ENCODE data around the gene HSP90AB1.

The HSP90AB1 gene

GRCh38 chr6:44272529-44272928, 25.6 kb downstream of the HSP90AB1 start:
- no peak overlapping the region for H3K27ac ChIP-seq (ENCODE audit: low read depth, low read length)
- no peaks in the 10 kb centered on the region for H3K79me2 ChIP-seq (ENCODE audit: control insufficient read depth, insufficient read depth, low read length, unreplicated experiment)
- H2AFZ ChIP-seq (ENCODE audit: low read length, unreplicated experiment): no peak overlapping the region
- no peaks in the 10 kb centered on the region for H3K36me3 ChIP-seq (ENCODE audit: insufficient read depth, low read length)
- H3K4me1 ChIP-seq (ENCODE audit: control insufficient read depth, insufficient read depth, low read length, unreplicated experiment): no peaks in the 10 kb centered on the region
- no peak overlapping the region for H3K4me3 ChIP-seq (ENCODE audit: low read depth, low read length)
- peaks cover 80% of the 10 kb centered on the region for H3K27me3 ChIP-seq (ENCODE audit: insufficient read depth, low read length)

GRCh38 chr6:44272999-44273566, 26.2 kb downstream of the HSP90AB1 start:
- no peak overlapping the region for H3K27ac ChIP-seq (ENCODE audit: low read depth, low read length)
- H3K27me3 ChIP-seq (ENCODE audit: insufficient read depth, low read length): peaks cover 80% of the 10 kb centered on the region
- no peaks in the 10 kb centered on the region for H3K36me3 ChIP-seq (ENCODE audit: insufficient read depth, low read length)
- H2AFZ ChIP-seq (ENCODE audit: low read length, unreplicated experiment): no peak overlapping the region
- H3K4me1 ChIP-seq (ENCODE audit: control insufficient read depth, insufficient read depth, low read length, unreplicated experiment): no peaks in the 10 kb centered on the region
- no peaks in the 10 kb centered on the region for H3K79me2 ChIP-seq (ENCODE audit: control insufficient read depth, insufficient read depth, low read length, unreplicated experiment)
- H3K4me3 ChIP-seq (ENCODE audit: low read depth, low read length): no peak overlapping the region

DNA sequence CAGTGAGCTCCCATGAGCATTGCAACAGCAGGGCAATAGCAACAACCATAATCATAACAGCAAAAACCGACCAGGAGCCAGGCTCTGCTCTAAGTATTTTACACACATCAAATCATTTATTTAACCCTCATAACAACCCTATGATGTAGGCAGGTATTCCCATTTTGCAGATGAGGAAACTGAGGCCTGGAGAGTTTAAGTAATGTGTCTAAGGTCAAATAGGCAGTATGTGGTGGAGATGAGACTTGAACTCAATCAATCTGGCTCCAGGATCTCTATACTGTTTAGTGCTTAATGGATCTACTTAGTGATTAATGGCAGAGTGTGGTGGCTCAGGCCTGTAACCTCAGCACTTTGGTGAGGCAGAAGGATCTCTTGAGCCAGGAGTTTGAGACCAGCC, 26.7 kb downstream of the HSP90AB1 start:
- H3K79me2 ChIP-seq (ENCODE audit: control insufficient read depth, insufficient read depth, low read length, unreplicated experiment): no peaks in the 10 kb centered on the region
- no peak overlapping the region for H3K27ac ChIP-seq (ENCODE audit: low read depth, low read length)
- H3K4me1 ChIP-seq (ENCODE audit: control insufficient read depth, insufficient read depth, low read length, unreplicated experiment): peaks cover under 1% of the 10 kb centered on the region
- H2AFZ ChIP-seq (ENCODE audit: low read length, unreplicated experiment): no peak overlapping the region
- H3K4me3 ChIP-seq (ENCODE audit: low read depth, low read length): no peak overlapping the region
- H3K27me3 ChIP-seq (ENCODE audit: insufficient read depth, low read length): peaks cover 75% of the 10 kb centered on the region
- no peaks in the 10 kb centered on the region for H3K36me3 ChIP-seq (ENCODE audit: insufficient read depth, low read length)

DNA sequence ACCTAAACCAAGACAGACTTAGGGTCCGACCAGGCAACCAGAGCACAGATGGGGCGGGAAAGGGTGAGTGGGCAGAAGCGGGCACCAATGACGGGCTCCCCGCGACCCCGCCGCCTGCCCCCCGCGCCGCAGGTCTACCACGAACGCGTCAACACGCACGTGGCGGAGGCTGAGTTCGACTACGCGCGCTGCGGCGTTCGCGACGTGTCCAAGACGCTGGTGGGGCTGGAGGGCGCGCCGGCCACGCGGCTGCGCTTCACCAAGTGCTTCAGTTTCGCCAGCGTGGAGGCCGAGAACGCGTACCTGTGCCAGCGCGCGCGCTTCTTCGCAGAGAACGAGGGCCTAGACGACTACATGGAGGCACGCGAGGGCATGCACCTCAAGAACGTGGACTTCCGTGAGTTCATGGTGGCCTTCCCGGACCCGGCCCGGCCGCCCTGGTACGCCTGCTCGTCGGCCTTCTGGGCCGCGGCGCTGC, 28.4 kb downstream of the HSP90AB1 start:
- Histone ChIP-seq H3K4me3 (ENCODE audit: low read depth, low read length) (peak overlapping the region; percentile 63), H3K27ac (ENCODE audit: low read depth, low read length) (no peak overlapping the region), H2AFZ (ENCODE audit: low read length, unreplicated experiment) (no peak overlapping the region), H3K36me3 (ENCODE audit: insufficient read depth, low read length) (no peaks in the 10 kb centered on the region), H3K4me1 (ENCODE audit: control insufficient read depth, insufficient read depth, low read length, unreplicated experiment) (peaks cover 6% of the 10 kb centered on the region), H3K27me3 (ENCODE audit: insufficient read depth, low read length) (peaks cover 62% of the 10 kb centered on the region), H3K79me2 (ENCODE audit: control insufficient read depth, insufficient read depth, low read length, unreplicated experiment) (no peaks in the 10 kb centered on the region)

DNA sequence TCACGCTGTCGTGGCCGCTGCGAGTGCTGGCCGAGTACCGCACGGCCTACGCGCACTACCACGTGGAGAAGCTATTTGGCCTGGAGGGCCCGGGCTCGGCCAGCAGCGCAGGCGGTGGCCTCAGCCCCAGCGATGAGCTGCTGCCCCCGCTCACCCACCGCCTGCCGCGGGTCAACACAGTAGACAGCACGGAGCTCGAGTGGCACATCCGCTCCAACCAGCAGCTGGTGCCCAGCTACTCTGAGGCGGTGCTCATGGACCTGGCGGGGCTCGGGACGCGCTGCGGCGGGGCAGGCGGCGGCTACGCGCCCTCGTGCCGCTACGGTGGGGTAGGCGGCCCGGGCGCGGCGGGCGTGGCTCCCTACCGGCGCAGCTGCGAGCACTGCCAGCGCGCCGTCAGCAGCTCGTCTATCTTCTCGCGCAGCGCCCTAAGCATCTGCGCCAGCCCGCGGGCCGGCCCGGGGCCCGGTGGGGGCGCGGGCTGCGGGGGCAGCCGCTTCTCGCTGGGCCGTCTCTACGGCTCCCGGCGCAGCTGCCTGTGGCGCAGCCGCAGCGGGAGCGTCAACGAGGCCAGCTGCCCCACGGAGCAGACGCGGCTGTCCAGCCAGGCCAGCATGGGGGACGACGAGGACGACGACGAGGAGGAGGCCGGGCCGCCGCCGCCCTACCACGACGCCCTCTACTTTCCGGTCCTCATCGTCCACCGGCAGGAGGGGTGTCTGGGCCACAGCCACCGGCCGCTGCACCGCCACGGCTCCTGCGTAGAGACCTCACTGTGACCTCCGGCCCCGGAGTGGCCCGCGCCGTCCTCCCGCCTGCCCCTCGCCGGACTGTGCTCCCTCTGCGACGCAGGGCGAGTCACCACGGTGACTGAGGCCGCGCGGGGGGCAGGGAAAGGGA, 29.1 kb downstream of the HSP90AB1 start:
- Histone ChIP-seq H3K79me2 (ENCODE audit: control insufficient read depth, insufficient read depth, low read length, unreplicated experiment) (no peaks in the 10 kb centered on the region), H3K27me3 (ENCODE audit: insufficient read depth, low read length) (peaks cover 67% of the 10 kb centered on the region), H3K27ac (ENCODE audit: low read depth, low read length) (no peak overlapping the region), H3K4me1 (ENCODE audit: control insufficient read depth, insufficient read depth, low read length, unreplicated experiment) (peaks cover 6% of the 10 kb centered on the region), H3K36me3 (ENCODE audit: insufficient read depth, low read length) (no peaks in the 10 kb centered on the region), H3K4me3 (ENCODE audit: low read depth, low read length) (peak overlapping the region; percentile 63), H2AFZ (ENCODE audit: low read length, unreplicated experiment) (peak overlapping the region; percentile 46)

DNA sequence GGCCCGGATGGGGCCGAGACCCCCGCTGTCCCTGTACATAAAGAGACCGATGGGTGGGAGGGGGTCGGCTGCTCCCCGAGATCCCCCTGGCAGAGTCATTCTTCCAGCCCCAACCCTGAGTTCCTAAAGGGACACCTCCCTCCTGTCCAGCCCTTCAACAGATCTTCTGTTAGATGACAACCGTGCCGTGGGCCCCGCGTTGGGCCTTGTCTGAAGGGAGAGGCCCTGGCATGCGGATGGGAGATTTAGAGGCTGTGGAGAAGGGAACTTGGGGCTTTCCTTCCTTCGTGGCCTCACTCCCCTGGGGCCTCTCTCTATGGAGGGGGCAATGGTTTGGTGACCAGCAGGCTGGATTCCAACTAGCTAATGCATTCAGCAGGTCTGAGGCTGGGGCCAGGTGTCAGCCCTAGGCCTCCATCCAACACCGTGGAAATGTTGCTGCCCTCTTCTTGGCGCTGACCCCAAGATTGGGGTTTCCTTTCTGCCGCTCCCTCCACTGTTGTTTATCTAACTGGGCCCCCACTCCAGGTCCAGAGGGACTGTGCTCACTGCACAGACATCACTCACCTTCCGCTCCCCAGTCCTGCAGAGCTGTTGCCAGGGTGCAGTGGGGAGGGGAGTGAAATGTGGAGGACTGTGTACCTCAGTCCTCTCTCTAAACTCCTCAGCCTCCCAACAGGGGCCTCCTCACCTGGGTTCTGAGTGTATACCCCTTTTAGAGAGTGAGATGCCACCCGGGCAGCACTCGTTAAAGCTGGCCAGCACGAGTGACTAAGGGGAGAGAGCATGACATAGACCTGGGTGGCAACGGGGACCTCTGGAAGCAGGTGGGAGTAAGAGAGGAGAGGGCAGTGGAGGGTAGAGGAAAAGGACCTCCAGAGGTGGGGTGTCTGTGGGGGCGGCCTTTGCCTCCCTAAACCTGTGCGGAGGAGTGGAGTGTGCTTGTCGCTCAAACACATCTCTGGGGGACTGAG, 30.1 kb downstream of the HSP90AB1 start:
- Histone ChIP-seq H2AFZ (ENCODE audit: low read length, unreplicated experiment) (no peak overlapping the region), H3K27ac (ENCODE audit: low read depth, low read length) (no peak overlapping the region), H3K27me3 (ENCODE audit: insufficient read depth, low read length) (peaks cover 63% of the 10 kb centered on the region), H3K4me1 (ENCODE audit: control insufficient read depth, insufficient read depth, low read length, unreplicated experiment) (peaks cover 6% of the 10 kb centered on the region), H3K79me2 (ENCODE audit: control insufficient read depth, insufficient read depth, low read length, unreplicated experiment) (no peaks in the 10 kb centered on the region), H3K4me3 (ENCODE audit: low read depth, low read length) (no peak overlapping the region), H3K36me3 (ENCODE audit: insufficient read depth, low read length) (no peaks in the 10 kb centered on the region)

- H3K27ac ChIP-seq (ENCODE audit: low read depth, low read length): no peak overlapping the region
- H3K79me2 ChIP-seq (ENCODE audit: control insufficient read depth, insufficient read depth, low read length, unreplicated experiment): no peaks in the 10 kb centered on the region
- no peak overlapping the region for H3K4me3 ChIP-seq (ENCODE audit: low read depth, low read length)
- no peak overlapping the region for H2AFZ ChIP-seq (ENCODE audit: low read length, unreplicated experiment)
- H3K27me3 ChIP-seq (ENCODE audit: insufficient read depth, low read length): peaks cover 60% of the 10 kb centered on the region
- no peaks in the 10 kb centered on the region for H3K36me3 ChIP-seq (ENCODE audit: insufficient read depth, low read length)
- H3K4me1 ChIP-seq (ENCODE audit: control insufficient read depth, insufficient read depth, low read length, unreplicated experiment): peaks cover 6% of the 10 kb centered on the region
Measured at GRCh38 chr6:44277763-44278162, 30.9 kb downstream of the HSP90AB1 start.

DNA sequence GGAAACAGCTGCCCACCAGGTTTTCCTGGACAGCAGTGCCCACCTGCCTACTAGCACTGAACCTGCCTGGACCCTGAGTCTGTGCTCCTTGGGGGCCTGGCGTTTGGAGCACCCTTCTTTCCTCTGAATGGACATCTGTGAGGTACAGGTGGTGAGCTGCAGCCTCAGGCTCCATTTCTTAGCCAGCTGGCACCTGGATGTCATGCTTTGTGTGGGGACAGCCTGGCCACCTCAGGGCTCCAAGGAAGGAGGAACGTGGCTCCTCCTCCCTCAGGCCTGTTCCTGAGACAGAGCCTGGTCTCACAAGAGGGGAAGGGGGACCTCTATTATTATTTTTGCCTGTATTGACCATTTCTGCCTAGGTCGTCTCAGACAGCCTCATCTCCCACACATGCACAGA, 31.4 kb downstream of the HSP90AB1 start:
- Histone ChIP-seq H3K4me1 (ENCODE audit: control insufficient read depth, insufficient read depth, low read length, unreplicated experiment) (peaks cover 6% of the 10 kb centered on the region), H2AFZ (ENCODE audit: low read length, unreplicated experiment) (no peak overlapping the region), H3K36me3 (ENCODE audit: insufficient read depth, low read length) (no peaks in the 10 kb centered on the region), H3K27me3 (ENCODE audit: insufficient read depth, low read length) (peaks cover 60% of the 10 kb centered on the region), H3K79me2 (ENCODE audit: control insufficient read depth, insufficient read depth, low read length, unreplicated experiment) (no peaks in the 10 kb centered on the region), H3K4me3 (ENCODE audit: low read depth, low read length) (no peak overlapping the region), H3K27ac (ENCODE audit: low read depth, low read length) (no peak overlapping the region)

DNA sequence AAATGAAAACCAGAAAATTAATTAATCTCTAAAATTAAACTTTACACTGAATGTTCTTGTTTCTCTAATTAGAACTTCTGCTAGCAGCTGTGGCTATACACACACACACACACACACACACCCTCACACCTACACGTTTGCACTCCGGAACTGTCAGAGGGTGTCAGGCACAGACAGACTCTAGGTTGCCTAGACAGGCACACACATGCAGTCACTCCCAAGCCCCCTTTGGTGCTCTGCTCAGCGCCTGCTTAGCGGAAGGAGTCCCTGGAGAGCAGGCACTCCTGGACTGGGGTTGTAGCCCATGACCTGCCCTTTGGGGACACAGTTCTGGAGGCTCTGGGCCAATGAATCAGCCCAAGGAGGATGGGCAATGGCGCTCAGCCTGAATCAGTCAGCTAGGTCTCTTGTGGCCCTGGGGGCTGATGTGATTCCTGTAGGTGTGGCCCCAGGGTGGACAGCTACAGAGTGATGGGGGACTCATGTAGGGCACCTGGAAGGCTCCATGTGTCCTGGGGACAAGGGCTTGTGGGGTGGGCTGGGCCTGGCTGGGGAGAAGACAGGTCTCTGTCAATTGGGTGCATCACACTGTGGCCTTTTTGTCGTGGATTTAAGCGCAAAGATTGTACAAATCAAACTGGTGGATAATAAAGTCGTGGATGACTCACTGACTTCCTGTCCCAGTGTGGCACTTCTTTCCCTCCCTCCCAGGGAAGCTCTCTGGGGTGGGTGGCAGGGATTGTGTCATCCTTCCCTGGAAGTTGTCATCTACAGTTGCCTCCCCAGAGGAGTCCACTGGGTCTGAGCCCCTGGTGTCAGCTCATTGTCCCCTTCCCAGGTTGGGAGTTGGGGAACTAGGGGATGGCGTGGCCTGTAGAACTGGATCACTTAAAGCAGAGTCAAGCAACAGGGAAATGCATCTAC, 32.1 kb downstream of the HSP90AB1 start:
- Histone ChIP-seq H3K4me1 (ENCODE audit: control insufficient read depth, insufficient read depth, low read length, unreplicated experiment) (peaks cover 6% of the 10 kb centered on the region), H3K27ac (ENCODE audit: low read depth, low read length) (no peak overlapping the region), H3K27me3 (ENCODE audit: insufficient read depth, low read length) (peaks cover 61% of the 10 kb centered on the region), H3K4me3 (ENCODE audit: low read depth, low read length) (no peak overlapping the region), H3K36me3 (ENCODE audit: insufficient read depth, low read length) (no peaks in the 10 kb centered on the region), H2AFZ (ENCODE audit: low read length, unreplicated experiment) (no peak overlapping the region), H3K79me2 (ENCODE audit: control insufficient read depth, insufficient read depth, low read length, unreplicated experiment) (no peaks in the 10 kb centered on the region)
